NCI-H524 treated with DMSO at 0.1 percent for 48 hours (cell line): Measurements from ENCODE around the gene APLN.

ENCODE experiments used
- DNase-seq: peaks from one replicate; lab custom pipeline; 2025; lab: John Stamatoyannopoulos, UW

The APLN gene

DNA sequence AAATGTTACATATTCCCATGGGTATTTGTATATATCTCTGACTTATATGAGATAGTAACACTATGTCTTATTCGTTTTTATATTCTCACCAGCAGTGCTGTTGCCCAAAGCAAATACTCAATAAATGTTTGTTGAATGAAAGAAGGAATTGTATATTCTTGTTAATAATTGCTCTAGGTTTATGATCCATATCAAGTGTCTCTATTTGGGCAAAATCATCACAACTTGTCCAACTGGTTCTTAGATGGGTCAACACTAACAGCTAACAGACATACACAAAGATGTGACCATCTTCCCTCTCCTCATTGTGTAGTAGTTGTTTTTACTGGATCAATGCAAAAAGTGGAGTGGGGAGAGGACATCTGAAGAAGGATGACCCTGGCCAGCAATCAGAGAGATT, 6.6 kb upstream of the APLN start:
- no peak for DNase-seq

DNA sequence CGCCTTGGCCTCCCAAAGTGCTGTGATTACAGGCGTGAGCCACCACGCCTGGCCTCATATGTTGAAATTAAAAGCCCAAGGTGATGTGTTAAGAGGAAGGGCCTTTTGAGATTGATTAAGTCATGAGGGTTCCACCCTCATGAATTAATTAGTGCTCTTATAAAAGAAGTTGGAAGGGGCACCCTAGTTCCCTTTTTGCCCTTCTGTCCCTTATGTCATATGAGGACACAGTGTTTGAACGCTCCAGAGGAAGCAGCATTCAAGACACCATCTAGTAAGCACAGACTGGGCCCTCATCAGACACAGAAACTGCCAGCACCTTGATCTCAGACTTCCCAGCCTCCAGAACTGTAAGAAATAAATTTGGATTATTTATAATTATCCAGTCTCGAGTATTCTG, 5.1 kb upstream of the APLN start:
- no peak for DNase-seq

DNA sequence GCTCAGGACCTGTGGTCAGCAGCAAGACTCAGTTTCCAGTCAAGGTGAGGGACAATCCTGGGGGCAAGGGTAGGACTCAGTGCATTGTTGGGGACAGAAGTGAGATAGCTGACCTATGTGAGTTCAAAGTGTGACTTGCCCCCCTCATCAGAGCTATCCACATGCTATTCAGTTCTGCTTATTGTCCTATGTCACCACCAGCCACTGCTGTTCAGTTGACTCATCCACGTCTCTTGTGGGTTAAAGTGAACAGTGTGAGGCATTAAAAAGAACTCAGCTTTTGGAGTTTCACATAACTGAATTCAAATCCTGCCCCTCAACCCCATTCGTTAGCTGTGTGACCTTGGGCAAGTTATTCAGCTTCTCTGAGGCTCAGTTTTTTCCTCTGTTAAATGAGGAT, 4.4 kb upstream of the APLN start:
- no peak for DNase-seq

DNA sequence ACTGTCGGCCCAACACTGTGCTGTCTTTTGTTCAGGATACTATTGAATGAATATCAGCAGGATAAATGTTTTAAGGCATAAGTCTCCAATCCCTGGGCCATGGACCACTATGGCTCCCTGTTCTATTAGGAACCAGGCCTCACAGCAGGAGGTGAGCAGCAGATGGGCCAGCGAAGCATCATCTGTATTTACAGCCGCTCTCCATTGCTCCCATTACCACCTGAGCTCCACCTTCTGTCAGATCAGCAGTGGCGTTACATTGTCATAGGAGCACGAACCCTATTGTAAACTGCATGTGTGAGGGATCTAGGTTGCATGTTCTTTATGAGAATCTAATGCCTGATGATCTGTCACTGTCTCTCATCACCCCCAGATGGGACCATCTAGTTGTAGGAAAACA, 3.7 kb upstream of the APLN start:
- no peak for DNase-seq

DNA sequence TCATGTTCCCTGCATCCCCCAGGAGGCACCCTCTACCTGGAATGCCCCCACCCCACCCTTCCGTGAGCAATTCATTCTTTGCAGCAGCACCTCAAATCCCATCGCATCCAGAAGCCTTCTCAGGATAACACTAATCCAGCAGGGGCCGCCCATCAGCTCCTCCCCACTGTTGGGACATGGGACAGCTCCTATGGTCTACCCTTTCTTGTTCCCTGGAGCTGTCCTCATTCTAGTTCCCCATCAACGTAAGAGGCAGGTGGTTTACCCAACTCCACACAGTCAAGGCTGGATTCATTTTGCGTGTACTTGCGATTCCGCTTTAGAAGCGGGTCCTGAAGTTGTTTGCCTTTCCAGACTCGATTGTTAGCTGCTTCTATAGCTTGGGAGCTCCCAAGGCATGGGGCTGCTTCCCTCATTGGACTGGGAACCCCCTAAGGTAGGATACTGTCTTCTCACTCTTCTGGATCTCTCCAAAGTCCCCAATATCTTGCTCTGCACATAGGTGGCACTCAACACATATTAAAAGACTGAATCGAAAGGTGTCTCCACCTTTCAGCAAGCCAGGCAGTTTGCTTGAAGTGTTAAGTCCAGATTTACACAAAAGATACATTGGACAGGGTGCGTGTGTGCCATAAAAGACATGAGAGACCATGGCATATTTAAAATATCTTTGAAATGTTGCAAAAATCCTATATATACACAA, 942 bp upstream of the APLN start:
- DNase-seq: no peak

DNA sequence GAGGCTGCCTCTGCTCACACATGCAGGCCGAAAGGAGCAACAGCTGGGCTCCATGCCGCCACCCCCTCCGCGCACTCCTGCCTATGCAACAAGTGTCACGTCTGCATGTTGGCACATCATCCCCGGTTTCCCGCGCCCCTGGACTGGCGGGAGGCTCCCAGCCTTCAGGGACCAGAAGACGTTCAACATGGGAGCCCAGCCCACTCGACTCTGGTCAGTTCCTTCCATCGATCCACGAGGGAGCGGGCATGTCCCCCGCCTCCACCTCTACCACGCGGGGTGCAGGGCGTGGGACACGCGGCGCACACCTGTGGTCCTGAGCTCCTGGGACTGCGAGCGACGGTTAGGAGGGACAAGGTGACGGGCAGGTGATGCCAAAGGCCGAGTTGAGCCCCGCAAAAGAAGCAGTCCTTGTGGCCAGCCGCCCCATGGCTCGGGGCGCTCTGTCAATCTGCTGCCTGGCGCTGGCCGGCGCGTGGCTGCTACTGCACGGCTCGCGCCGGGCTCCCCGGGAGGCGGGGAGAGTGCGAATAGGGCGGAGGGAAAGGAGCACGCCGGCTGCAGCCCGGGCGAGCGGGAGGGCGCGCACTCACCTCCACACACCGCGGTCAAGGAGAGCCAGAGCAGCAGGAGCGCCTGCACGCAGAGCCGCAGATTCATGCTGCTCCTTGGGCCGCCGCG, 645 bp downstream of the APLN start:
- no peak for DNase-seq

DNA sequence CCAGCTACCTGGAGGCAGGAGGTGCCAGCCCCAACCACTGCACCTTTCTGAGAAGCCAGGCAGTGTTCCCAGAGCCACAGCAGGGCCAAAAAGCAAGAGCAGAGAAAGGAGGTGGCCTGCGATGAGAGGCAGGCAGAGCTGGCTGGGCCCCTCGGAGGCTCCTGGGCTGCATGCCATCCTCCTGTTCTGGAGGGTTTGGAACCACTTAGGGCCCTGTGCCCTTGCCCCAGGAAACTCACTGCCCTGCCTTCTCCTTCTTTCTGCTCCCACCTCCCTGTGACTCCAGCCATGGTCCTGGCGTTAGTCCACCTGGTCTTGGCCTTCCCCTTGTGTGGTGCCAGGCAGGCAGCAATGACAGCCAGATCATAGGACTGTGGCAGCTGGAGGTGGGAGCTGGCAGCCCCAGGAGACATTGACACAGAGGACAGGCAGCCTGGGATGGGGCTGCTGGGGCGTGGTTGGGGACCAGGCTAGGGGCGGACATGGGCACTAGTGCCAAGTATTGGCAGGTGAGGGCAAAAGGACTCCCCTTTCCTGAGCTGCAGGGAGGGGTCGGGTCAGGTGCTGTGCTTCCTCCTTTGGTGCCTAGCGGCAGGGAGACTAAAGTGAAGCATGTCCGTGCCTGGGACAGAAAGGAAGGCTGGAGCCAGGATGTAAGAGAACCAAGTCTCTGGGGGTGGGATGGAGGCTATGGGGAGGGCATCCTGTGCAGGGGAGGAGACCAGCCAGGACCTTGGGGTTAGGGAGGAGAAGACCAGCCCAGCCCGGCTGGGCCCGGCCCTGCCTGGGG, 1.4 kb downstream of the APLN start:
- DNase-seq: no peak

DNA sequence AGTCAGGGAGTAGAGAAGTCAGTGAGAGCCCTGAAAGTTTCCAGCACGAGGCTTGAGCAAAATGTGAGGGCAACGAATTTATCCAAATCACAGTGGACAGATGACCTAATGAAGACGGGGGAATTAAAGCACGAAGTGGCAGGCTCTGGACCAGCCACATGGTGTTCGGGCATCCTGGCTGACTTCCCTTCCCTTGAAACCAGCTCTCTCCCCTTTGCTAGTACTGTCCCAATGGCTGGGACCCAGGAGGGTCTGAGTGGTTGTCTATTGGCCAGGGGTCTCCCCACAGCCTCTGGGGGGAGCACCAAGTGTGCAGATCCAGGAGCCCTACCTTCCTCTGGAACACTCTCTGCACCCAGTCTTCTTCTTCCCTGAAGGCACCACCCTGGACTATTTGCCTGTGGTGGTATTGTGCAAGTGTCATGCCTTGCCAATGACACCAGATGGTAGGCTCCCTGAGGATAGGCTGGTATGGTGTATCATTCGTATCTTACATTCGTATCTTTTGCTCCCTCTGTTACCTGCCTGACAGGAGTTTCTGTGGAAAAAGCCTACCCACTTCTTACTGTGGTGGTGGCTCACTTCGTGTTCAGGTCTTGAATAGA, 2.1 kb downstream of the APLN start:
- DNase-seq: no peak

DNA sequence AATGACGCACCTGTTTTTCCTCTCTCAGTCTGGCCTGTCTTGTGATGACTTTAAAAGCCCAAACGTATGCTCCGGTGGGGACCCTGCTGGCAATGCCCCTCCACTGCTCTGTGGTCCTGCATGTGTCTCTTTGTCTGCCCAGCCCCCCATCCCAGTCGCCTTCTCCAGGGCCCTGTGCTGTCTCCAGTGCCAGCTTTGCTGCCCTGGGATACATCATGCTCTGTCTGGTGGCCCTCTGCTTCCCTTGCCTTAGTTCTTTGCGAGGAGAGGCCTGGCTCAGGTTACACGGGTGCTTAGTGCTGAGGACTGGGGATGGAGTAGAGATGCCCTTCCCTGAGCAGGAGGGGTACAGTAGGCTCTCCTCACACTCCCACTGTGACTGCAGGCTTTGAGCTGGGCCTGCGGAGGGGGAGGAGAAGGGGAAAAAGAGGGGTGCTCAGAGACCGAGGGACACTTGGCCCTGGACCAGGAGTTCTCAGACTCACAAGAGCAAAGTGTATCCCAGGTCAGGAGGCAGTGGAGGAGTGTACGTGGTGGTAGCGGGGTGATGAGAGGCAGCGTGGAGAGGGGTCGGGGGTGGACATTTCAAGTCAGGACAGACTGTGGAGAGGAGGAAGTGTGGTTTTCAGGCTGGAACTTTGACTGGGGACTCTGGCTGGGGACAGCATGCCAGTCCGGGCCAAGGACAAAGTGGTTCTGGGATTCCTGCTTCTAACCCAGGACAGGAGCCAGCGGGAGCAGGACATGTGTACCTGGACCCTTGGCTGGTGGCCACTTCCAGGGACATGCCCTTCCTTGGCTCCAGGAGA, 2.8 kb downstream of the APLN start:
- DNase-seq: no peak

DNA sequence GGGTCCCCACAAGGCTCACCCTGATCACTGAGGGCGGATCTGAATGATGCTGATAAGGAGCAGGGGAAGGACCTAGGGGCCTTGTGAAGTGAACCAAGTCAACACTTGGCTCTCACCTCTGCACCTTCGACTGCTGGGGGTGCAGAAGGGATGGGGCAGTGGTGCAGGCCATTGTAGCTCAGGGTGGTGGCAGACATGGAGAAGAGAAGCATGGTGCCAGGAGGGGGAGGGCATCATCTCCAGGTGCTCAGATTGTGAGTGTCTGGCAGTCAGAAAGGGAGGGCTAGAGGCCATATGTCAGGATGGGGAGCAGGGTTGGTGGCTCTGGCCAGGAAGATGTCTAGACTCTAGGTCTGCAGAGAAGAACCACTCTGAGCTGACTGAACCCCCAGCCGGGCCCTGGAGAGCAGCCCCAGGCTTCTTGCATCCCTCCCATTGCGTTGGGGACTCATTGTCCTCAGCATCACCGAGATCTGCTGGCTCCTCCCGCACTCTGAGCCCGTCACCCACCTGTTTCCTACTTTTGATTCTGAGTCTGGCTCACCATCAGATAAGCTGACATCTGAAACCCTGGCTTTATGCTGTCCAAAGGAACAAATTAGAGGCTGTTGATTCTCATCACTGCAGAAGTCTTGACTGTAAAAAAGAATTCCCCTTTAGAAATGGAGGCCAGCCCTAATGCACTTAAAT, 3.8 kb downstream of the APLN start:
- DNase-seq: no peak

DNA sequence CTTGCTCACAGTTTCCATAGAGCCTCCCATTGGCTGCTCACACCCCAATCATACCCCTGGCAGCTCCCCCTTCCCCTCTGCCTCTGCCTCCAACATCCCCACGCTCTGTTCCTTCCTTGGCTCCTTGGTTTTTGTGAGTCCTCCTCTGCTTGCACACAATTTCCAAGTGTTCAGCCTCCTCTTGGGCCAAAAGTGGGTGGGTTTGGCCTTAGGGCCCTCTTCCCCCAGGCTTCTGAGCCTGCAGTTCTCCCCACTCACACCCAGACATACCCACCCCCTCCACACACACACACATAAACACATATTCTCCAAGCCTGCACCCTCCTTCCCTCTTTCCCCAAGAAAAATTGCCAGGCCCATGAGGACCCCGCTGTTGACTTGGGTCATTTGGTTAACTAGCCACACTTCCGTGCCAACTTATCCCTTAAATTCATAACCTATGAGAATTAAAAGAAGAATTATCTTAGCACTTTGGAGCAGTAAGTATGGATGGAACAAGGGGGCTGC, 4.5 kb downstream of the APLN start:
- DNase-seq: no peak

DNA sequence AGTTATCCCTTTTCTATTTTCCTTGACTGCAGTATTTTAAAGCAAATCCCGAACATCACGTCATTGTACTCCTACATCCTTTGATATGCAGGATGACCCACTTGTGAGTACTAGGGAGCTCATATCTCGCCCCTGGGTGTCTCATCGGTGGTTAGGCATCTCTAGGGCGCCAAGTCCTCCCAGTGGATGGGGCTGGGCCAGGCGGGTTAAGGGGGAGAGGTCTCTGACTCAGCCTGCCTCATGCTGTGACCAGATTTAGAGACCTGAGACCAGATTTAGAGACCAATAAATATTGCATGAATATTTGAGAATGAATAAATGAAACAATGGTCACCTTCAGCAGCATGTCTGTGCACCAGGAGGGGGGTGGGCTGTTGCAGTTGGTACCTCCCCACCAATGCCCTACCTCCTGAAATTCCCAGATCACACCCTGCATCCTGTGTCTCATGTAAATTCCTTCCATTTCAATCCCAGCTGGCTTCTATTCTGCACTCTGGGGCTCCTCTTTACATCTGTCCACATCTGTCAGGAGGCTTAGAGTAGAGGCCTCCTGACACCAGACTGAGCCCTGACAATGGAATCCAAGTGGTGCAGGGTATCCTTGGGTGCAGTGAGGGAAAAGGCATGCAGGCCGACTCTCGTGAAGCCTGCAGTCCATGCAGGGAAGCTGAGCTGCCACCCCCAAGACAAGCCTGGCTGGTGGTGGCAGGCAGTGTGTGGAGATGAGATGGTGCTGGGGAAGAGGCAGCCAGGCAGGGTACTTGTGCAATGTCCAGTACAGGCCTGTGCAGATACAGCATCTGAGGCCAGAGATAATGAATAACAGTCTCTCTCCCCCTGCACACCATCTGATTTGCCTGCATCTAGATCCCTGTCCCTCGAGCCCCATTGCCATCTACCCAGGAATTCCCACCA, 5.2 kb downstream of the APLN start:
- no peak for DNase-seq

DNA sequence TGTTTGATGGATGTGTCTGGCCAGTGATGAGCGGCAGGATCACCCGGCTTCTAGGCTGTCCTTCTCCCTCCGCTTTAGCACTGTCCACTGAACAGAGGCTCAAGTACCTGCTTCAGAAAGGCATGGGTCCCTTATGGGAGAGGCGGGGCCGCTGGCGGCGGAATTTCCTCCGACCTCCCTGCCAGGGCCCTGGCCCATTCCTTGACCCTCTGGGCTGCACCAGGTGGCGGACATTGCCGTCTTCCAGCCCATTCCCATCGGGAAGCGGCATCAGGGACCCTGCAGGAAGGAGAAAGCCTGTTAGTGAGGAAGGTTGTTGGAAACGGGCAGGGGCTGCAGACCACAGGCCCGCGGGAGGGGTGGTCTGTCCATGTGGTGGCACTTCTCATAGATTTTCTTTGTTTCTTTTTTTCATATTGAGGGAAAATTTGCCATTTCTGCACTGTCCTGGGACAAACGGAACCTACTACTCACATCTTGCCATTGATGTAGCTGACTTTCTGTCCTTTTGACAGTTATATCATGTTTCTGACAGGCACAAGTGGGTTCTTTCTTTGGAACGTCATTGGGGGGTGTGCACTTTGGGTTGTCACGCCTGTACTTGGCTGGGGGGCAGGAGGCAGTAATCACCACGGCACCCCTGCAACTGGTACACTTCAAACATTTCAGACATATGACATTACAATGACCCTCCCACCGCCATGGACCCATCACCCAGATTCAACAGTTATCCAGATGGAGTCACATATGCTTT, 6.1 kb downstream of the APLN start:
- DNase-seq: no peak

DNA sequence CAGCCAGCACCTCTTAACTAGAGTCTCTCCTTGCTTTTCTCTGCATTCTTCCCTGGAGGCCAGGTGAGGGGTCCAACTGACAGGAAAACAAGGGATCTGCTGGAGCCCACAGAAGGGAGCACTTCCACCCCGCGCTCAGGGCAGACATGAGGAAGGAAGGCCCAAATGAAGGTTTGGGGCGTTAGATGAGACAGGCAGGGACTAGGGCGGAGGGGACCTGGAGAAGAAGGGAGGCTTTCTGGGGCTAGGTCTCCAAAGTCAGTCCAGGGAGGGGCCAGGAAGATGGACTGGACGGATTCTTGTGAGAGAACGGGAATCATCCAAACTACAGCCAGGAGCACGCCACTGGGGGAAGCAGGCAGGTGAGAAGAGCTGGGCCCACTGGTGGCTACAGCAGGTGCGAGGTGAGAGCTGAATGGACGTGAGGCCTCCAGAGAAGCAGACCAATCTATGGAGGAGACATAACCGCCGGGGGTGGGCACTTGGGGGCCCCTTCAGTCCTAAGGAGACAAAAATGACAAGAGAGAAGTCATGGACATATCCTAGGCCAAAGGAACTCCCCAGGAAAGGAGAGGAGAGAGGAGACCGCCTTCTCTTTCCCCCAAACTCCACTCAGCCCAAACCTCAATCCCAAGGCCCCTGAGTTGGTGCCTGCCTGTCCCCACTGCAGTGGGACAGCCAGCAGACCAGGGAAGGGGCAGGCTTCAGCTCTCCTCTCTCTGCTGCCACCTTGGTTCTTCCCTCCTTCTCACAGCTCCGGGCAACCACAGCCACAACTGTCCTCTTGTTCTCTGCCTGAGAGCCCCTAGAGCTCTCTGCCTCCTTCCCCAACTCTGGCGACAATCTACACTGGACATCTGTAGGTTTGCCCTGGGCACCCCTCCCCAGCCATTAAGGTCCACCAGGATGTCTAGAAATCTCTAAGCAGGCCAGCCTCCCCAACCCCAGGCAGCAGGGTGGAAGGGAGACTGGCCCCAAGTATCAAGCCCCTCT, 7.0 kb downstream of the APLN start:
- DNase-seq: no peak

DNA sequence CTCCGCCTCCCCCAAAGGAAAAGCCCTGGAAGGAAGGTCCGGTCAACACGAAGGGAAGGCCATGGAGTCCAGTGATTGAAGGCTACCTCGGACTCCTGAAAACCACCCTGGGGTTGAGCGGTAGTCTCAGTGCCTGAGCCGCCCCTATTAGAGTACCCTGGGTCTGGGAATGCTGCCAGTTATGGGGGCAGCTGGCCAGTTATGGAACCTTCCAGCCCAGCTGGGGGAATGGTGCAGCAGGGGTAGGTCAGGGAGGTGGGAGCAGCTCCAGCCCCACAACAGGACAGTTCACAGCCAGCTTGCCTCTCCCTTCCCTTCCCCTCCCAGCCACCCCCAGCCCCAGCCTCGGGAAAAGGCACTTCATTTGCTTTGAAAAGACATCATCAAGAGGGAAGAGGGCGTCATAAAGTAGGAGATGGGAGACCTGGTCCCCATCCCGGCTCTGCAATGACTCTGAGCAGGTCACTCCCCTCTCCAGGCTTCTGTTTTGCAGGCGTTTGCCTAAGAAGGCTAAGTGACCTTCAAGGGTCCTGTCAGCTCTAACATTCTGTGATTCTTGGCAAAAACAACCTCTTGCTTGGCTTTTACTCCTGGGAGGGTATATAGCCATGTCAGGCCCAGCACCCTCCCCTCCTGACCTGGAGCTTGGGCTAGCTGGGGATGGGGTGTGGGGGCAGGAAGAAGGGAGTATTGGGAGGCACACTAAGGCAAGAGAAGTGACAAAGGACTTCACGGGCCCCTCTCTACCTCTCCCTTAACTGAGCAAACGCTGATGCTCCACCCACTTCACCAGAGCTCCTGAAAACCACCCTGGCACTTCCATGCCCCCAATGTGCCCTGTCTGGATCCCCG, 8.0 kb downstream of the APLN start:
- DNase-seq: no peak

DNA sequence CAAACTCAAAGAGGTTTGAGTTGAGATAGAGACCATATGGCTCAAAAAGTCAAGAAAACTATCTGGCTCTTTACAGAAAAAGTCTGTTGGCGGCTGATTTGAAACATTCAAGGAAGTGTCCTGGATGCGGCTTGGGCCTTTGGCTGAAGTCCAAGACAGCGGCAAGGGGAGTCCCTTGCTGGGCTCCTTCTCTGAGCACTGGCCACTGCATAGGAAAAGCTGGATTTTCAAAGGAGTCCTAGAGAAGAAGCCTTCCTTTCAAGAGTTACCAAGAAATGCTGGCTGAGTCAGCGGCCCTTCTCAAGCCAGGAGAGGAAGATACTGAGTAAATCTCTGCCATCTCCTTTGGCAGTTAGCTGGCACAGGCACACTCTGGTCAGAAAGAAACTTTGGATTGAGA, 12.1 kb downstream of the APLN start:
- DNase-seq: no peak

DNA sequence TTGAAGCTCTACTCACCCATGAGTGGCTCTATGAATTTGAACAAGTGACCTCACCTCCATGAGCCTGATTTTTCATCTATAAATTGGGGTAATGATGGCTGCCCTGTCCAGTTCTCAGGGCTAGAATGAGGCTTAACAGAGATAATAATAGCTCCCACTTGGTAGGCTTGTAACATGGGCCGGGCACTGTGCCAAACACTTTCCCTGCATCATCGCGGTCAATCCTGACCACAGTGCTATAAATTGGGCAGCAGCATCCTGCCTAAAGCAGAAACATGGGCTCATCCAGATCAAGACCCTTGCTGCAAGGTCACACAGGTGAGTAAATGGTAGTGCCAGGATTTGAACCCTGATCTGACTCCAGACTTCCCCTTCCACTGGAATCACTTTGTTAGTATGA, 12.8 kb downstream of the APLN start:
- no peak for DNase-seq
